Urothelium cell line (cell line): Measurements from ENCODE around the gene OPN1LW.
A peak's percentile ranks its signal among the peaks of the same experiment; 100 is the strongest.
"Not testable (repeated sequence)": the region's sequence is repeated elsewhere in the genome, so short reads cannot be mapped to it uniquely, and the experiment has no call there.

Experiments used
- DNase-seq: peaks from one replicate; pipeline ENCODE4 v3.0.0; 2011; ENCODE audit warnings: low spot score, mixed read lengths
- FAIRE-seq: peaks from 2 replicates; lab custom pipeline; 2011; peaks lifted over from hg19 to GRCh38; lab: Jason Lieb, UNC

The OPN1LW gene

GRCh38 chrX:154144010-154144409 is at the start of gene OPN1LW:
OPN1LW (plus strand) TSS chrX:154144243; CDS start chrX:154144284, 41 bp downstream.
- DNase-seq, FAIRE-seq: not testable (repeated sequence)

GRCh38 chrX:154094833-154095232 is 49.2 kb upstream of the OPN1LW start:
- FAIRE-seq (no peak), DNase-seq (no peak)

GRCh38 chrX:154096140-154097002 is 47.7 kb upstream of the OPN1LW start:
- DNase-seq: no peak
- FAIRE-seq: no peak

GRCh38 chrX:154097003-154097588 is 46.9 kb upstream of the OPN1LW start:
- FAIRE-seq (no peak), DNase-seq (peak; percentile 91)

GRCh38 chrX:154097589-154098541 is 46.2 kb upstream of the OPN1LW start, which contains the start of gene MECP2:
MECP2 (minus strand) TSS chrX:154097717.
- FAIRE-seq: peak; percentile 88
- DNase-seq: peak; percentile 96

- no peak for DNase-seq
- FAIRE-seq: no peak
Measured at GRCh38 chrX:154098551-154098950, 45.5 kb upstream of the OPN1LW start.

- no peak for FAIRE-seq
- no peak for DNase-seq
Measured at GRCh38 chrX:154113729-154114128, 30.3 kb upstream of the OPN1LW start.

- FAIRE-seq (no peak), DNase-seq (no peak)
Measured at GRCh38 chrX:154114652-154115051, 29.4 kb upstream of the OPN1LW start.

GRCh38 chrX:154115071-154115470 is 29.0 kb upstream of the OPN1LW start:
- FAIRE-seq (no peak), DNase-seq (no peak)

GRCh38 chrX:154115750-154116149 is 28.3 kb upstream of the OPN1LW start:
- no peak for FAIRE-seq
- no peak for DNase-seq

GRCh38 chrX:154116426-154117211 is 27.4 kb upstream of the OPN1LW start:
- no peak for FAIRE-seq
- no peak for DNase-seq

- DNase-seq (no peak), FAIRE-seq (no peak)
Measured at GRCh38 chrX:154117566-154117965, 26.5 kb upstream of the OPN1LW start.

- FAIRE-seq: no peak
Measured at GRCh38 chrX:154120567-154120966, 23.5 kb upstream of the OPN1LW start.

GRCh38 chrX:154121207-154121606 is 22.8 kb upstream of the OPN1LW start:
- no peak for DNase-seq
- no peak for FAIRE-seq

More at GRCh38 chrX:154120567-154120966, 23.5 kb upstream of the OPN1LW start:
- no peak for DNase-seq

GRCh38 chrX:154121961-154122360 is 22.1 kb upstream of the OPN1LW start:
- no peak for FAIRE-seq
- no peak for DNase-seq

- no peak for FAIRE-seq
Measured at GRCh38 chrX:154123241-154124219, 20.5 kb upstream of the OPN1LW start.

GRCh38 chrX:154125391-154126040 is 18.5 kb upstream of the OPN1LW start:
- FAIRE-seq (no peak), DNase-seq (no peak)

More at GRCh38 chrX:154123241-154124219, 20.5 kb upstream of the OPN1LW start:
- no peak for DNase-seq

GRCh38 chrX:154126101-154126500 is 17.9 kb upstream of the OPN1LW start:
- FAIRE-seq: no peak
- DNase-seq: no peak
